ENCODE data around the gene NR6A1.

The NR6A1 gene

GRCh38 chr9:124594225-124594624, 176.9 kb downstream of the NR6A1 start:
- Histone ChIP-seq H3K4me3 (ENCODE audit: low read depth, low read length) (no peak overlapping the region), H3K4me1 (ENCODE audit: control insufficient read depth, insufficient read depth, low read length) (peaks cover 15% of the 10 kb centered on the region), H3K27ac (ENCODE audit: extremely low read depth, low read depth, low read length) (no peak overlapping the region), H3K9me3 (ENCODE audit: control insufficient read depth, insufficient read depth, low read depth, low read length) (no peaks in the 10 kb centered on the region), H3K36me3 (ENCODE audit: control insufficient read depth in 2 of 2, insufficient read depth in 1 of 2, low read length in 2 of 2) (no peaks in the 10 kb centered on the region)
- no peak for TF ChIP-seq ZNF311 (tag by site-specific recombination; IDR thresholded peaks at IDR 0.05; ENCODE audit: borderline replicate concordance)
- TF ChIP-seq ZSCAN23 (tag by site-specific recombination; IDR thresholded peaks at IDR 0.05) = no peak
- TF ChIP-seq ZNF10 (tag by site-specific recombination; IDR thresholded peaks at IDR 0.05) = no peak
- TF ChIP-seq ZNF114 (tag by site-specific recombination; IDR thresholded peaks at IDR 0.05) = no peak
- no peak for TF ChIP-seq SP3 (tag by site-specific recombination; IDR thresholded peaks at IDR 0.05)
- CTCF ChIA-PET = interaction anchor here (0.6 to 3.0 kb wide), 6 partner anchors 15 to 468 kb away, joined by 3 to 12 read pairs (median 4); no protein-coding TSS in a partner anchor
- POLR2A ChIA-PET = interaction anchor here (0.9 to 1.0 kb wide), 2 partner anchors 8 to 11 kb away, joined by 3 to 8 read pairs; no protein-coding TSS in a partner anchor

- no peak for TF ChIP-seq KLF9 (tag by site-specific recombination; IDR thresholded peaks at IDR 0.05; ENCODE audit: low read depth)
- peak; percentile 41; the same call in 1 of the 2 replicates for TF ChIP-seq ZNF335 (tag by site-specific recombination; conservative IDR thresholded peaks at IDR 0.05)
- TF ChIP-seq ZNF324 (tag by site-specific recombination; IDR thresholded peaks at IDR 0.05) = no peak
- TF ChIP-seq, protein P1, sequence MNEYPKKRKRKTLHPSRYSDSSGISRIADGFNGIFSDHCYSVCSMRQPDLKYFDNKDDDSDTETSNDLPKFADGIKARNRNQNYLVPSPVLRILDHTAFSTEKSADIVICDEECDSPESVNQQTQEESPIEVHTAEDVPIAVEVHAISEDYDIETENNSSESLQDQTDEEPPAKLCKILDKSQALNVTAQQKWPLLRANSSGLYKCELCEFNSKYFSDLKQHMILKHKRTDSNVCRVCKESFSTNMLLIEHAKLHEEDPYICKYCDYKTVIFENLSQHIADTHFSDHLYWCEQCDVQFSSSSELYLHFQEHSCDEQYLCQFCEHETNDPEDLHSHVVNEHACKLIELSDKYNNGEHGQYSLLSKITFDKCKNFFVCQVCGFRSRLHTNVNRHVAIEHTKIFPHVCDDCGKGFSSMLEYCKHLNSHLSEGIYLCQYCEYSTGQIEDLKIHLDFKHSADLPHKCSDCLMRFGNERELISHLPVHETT (tag by site-specific recombination; IDR thresholded peaks at IDR 0.05) = no peak
- TF ChIP-seq ZBTB17 (tag by site-specific recombination; IDR thresholded peaks at IDR 0.05) = peak; percentile 41; the same call in 1 of the 2 replicates
- TF ChIP-seq, protein P2, sequence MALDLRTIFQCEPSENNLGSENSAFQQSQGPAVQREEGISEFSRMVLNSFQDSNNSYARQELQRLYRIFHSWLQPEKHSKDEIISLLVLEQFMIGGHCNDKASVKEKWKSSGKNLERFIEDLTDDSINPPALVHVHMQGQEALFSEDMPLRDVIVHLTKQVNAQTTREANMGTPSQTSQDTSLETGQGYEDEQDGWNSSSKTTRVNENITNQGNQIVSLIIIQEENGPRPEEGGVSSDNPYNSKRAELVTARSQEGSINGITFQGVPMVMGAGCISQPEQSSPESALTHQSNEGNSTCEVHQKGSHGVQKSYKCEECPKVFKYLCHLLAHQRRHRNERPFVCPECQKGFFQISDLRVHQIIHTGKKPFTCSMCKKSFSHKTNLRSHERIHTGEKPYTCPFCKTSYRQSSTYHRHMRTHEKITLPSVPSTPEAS (tag by site-specific recombination; IDR thresholded peaks at IDR 0.05) = no peak
- TF ChIP-seq ZNF184 (tag by site-specific recombination; IDR thresholded peaks at IDR 0.05) = no peak
- Histone ChIP-seq H3K36me3 (ENCODE audit: control insufficient read depth in 2 of 2, insufficient read depth in 1 of 2, low read length in 2 of 2) (no peaks in the 10 kb centered on the region), H3K4me3 (ENCODE audit: low read depth, low read length) (no peak overlapping the region), H3K27ac (ENCODE audit: extremely low read depth, low read depth, low read length) (no peak overlapping the region), H3K9me3 (ENCODE audit: control insufficient read depth, insufficient read depth, low read depth, low read length) (no peaks in the 10 kb centered on the region), H3K4me1 (ENCODE audit: control insufficient read depth, insufficient read depth, low read length) (peaks cover 15% of the 10 kb centered on the region)
- ChIA-PET POLR2A (interaction anchor here (0.9 to 1.0 kb wide), 2 partner anchors 8 to 11 kb away, joined by 3 to 8 read pairs; no protein-coding TSS in a partner anchor), CTCF (interaction anchor here (0.6 to 3.0 kb wide), 5 partner anchors 23 to 133 kb away, joined by 3 to 12 read pairs (median 5); no protein-coding TSS in a partner anchor)
These were observed 177.5 kb downstream of the NR6A1 start for GRCh38 chr9:124593651-124594058.

DNA sequence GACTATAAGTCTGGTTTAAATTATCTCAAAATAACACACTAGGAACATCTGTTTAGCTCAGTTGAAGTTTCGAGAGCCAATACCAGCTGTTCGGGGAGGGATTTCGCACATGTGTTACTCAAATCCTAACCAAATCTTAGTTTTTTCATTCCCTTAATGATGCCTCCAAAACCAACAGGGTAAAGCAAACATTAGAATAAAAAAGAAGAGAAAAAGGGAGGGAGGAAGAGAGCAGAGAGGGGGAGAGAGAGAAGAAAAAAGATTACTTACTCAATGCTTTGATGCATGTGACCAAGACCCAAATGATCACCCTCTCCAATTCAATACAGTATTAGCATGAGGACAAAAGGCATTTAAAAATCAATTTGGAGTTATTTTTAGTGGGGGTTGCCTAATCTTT, 177.9 kb downstream of the NR6A1 start:
- Histone ChIP-seq H3K4me1 (ENCODE audit: control insufficient read depth, insufficient read depth, low read length) (peaks cover 15% of the 10 kb centered on the region), H3K27ac (ENCODE audit: extremely low read depth, low read depth, low read length) (no peak overlapping the region), H3K36me3 (ENCODE audit: control insufficient read depth in 2 of 2, insufficient read depth in 1 of 2, low read length in 2 of 2) (no peaks in the 10 kb centered on the region), H3K9me3 (ENCODE audit: control insufficient read depth, insufficient read depth, low read depth, low read length) (no peaks in the 10 kb centered on the region), H3K4me3 (ENCODE audit: low read depth, low read length) (no peak overlapping the region)
- ChIA-PET POLR2A (interaction anchor here (1.0 kb wide), 1 partner anchor 7 kb away, joined by 8 read pairs; no protein-coding TSS in a partner anchor), CTCF (interaction anchor here (0.7 to 3.0 kb wide), 2 partner anchors 41 to 77 kb away, joined by 3 to 12 read pairs; no protein-coding TSS in a partner anchor)
- TF ChIP-seq, protein P3, sequence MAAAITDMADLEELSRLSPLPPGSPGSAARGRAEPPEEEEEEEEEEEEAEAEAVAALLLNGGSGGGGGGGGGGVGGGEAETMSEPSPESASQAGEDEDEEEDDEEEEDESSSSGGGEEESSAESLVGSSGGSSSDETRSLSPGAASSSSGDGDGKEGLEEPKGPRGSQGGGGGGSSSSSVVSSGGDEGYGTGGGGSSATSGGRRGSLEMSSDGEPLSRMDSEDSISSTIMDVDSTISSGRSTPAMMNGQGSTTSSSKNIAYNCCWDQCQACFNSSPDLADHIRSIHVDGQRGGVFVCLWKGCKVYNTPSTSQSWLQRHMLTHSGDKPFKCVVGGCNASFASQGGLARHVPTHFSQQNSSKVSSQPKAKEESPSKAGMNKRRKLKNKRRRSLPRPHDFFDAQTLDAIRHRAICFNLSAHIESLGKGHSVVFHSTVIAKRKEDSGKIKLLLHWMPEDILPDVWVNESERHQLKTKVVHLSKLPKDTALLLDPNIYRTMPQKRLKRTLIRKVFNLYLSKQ (tag by site-specific recombination; IDR thresholded peaks at IDR 0.05; ENCODE audit: borderline replicate concordance) = no peak
- TF ChIP-seq ZNF514 (tag by site-specific recombination; IDR thresholded peaks at IDR 0.05) (no peak), SCRT2 (tag by site-specific recombination; IDR thresholded peaks at IDR 0.05) (no peak), ZBTB17 (tag by site-specific recombination; IDR thresholded peaks at IDR 0.05) (no peak), ZNF837 (tag by site-specific recombination; IDR thresholded peaks at IDR 0.05) (no peak), ZFP69B (tag by site-specific recombination; IDR thresholded peaks at IDR 0.05) (no peak), ZNF768 (tag by site-specific recombination; IDR thresholded peaks at IDR 0.05) (no peak), EGR2 (tag by site-specific recombination; IDR thresholded peaks at IDR 0.05; ENCODE audit: low read depth) (no peak)

Data from HEK293 (cell line).